Endothelial cell of umbilical vein (primary cell): Measurements from ENCODE around the gene SPAG7. TPM values are rescaled to one million over a fixed set of nuclear protein-coding genes. Genes with fewer than 3 reads are reported as not detected.

Experiments
- BruUV-seq: library from RNA; stranded (reverse); fragments of 400-500 nt; replicated peaks from 2 replicates; lab custom pipeline; 2021; lab: Mats Ljungman, UMichigan
- CTCF ChIA-PET: fragments of 300-600, 350-600 bp; sonication (Branson Sonifier 250); formaldehyde crosslinking; loops from one replicate; lab custom pipeline; 2021; ENCODE audit warnings: antibody characterized with exemption, inconsistent platforms; lab: Charles Lee
- POLR2A ChIA-PET: fragments of 300-600, 350-600 bp; sonication (Branson Sonifier 250); formaldehyde crosslinking; loops from one replicate; lab custom pipeline; 2021; ENCODE audit warnings: antibody characterized with exemption, inconsistent platforms; lab: Charles Lee
- DNase-seq: peaks from one replicate; pipeline ENCODE4 v3.0.0-alpha.2; 2011; ENCODE audit warnings: low read depth, low spot score
- FAIRE-seq: peaks from 2 replicates; lab custom pipeline; 2011; peaks lifted over from hg19 to GRCh38; lab: Jason Lieb, UNC
- H2AFZ ChIP-seq: 2 replicates; pipeline ENCODE4 v1.6.0; 2012; ENCODE audit warnings: low read depth, low read length, control low read depth, inconsistent platforms
- H3K27ac ChIP-seq: 2 replicates; pipeline ENCODE4 v1.5.1; 2011; ENCODE audit warnings: low read depth, mild to moderate bottlenecking, control low read depth, low read length, moderate library complexity; ENCODE audit not compliant: insufficient read depth
- H3K27me3 ChIP-seq, 2 experiments: 2 replicates each; pipeline versions ENCODE4 v1.6.0 to v1.6.1; 2011; ENCODE audit warnings: low read length in 2 of 2, mixed read lengths in 1 of 2; ENCODE audit not compliant: control insufficient read depth in 2 of 2, insufficient read depth in 2 of 2
- H3K36me3 ChIP-seq, 2 experiments: 2 replicates in 1 of 2; 3 replicates in 1 of 2; pipeline ENCODE4 v1.5.1; 2011; ENCODE audit warnings: low read length in 2 of 2, mild to moderate bottlenecking in 1 of 2, moderate library complexity in 1 of 2; ENCODE audit not compliant: control insufficient read depth in 2 of 2, insufficient read depth in 2 of 2; ENCODE audit errors: extremely low read depth in 1 of 2
- H3K4me1 ChIP-seq: 3 replicates; pipeline ENCODE4 v1.5.1; 2011; ENCODE audit warnings: mild to moderate bottlenecking, low read length; ENCODE audit not compliant: control insufficient read depth, insufficient read depth; ENCODE audit errors: extremely low read depth
- H3K4me2 ChIP-seq: 2 replicates; pipeline ENCODE4 v1.6.1; 2011; ENCODE audit warnings: low read length, control low read depth, mixed read lengths; ENCODE audit not compliant: insufficient read depth
- H3K4me3 ChIP-seq, 3 experiments: fragments of 200-600 bp in 1 of 3; sonication (generic), shearing (Covaris generic) in 1 of 3; replicated peaks in 1 of 3; 2 replicates each; pipeline ENCODE4 v1.5.1; 2011 to 2016; ENCODE audit warnings: control low read depth in 3 of 3, low read length in 3 of 3, mild to moderate bottlenecking in 2 of 3, inconsistent platforms in 1 of 3, low read depth in 1 of 3, moderate library complexity in 1 of 3; ENCODE audit not compliant: insufficient read depth in 1 of 3
- H3K79me2 ChIP-seq: 2 replicates; pipeline ENCODE4 v1.6.0; 2012; ENCODE audit warnings: low read length, inconsistent platforms; ENCODE audit not compliant: control insufficient read depth, insufficient read depth
- H3K9ac ChIP-seq: replicated peaks from 2 replicates; pipeline ENCODE3; 2011; ENCODE audit warnings: low read length, control low read depth; ENCODE audit not compliant: insufficient read depth; ENCODE audit errors: extremely low read depth
- H3K9me1 ChIP-seq: replicated peaks from 3 replicates; pipeline ENCODE4 v1.6.0; 2011; ENCODE audit warnings: mild to moderate bottlenecking, low read length; ENCODE audit not compliant: control insufficient read depth, insufficient read depth; ENCODE audit errors: extremely low read depth
- H3K9me3 ChIP-seq: replicated peaks from 2 replicates; pipeline ENCODE4 v1.5.1; 2012; ENCODE audit warnings: low read length, inconsistent platforms; ENCODE audit not compliant: control insufficient read depth, insufficient read depth
- H4K20me1 ChIP-seq: replicated peaks from 2 replicates; pipeline ENCODE3; 2011; ENCODE audit warnings: mild to moderate bottlenecking, low read length; ENCODE audit not compliant: control insufficient read depth, insufficient read depth; ENCODE audit errors: extremely low read depth
- CTCF ChIP-seq, 2 donors: IDR thresholded peaks; 1 replicate in 1 of 2; 2 replicates in 1 of 2; pipeline ENCODE4 v1.5.1; 2011; ENCODE audit warnings: low read length in 2 of 2, mild to moderate bottlenecking in 2 of 2, moderate library complexity in 2 of 2, control low read depth in 1 of 2, inconsistent platforms in 1 of 2, low read depth in 1 of 2; ENCODE audit not compliant: insufficient read depth in 1 of 2; ENCODE audit errors: extremely low read depth in 1 of 2
- EZH2 ChIP-seq: IDR thresholded peaks from 2 replicates; pipeline ENCODE4 v1.6.1; 2012; ENCODE audit warnings: borderline replicate concordance, low read depth, mild to moderate bottlenecking, moderate library complexity, low read length, inconsistent platforms; ENCODE audit not compliant: severe bottlenecking
- FOS ChIP-seq: IDR thresholded peaks from 2 replicates; pipeline ENCODE4 v1.6.1; 2011; ENCODE audit warnings: mild to moderate bottlenecking, low read length, moderate library complexity, borderline replicate concordance; ENCODE audit not compliant: insufficient read depth
- GATA2 ChIP-seq: IDR thresholded peaks from 2 replicates; pipeline ENCODE4 v1.7.0; 2011; ENCODE audit warnings: low read depth, mild to moderate bottlenecking, moderate library complexity, mixed read lengths, low read length; ENCODE audit not compliant: insufficient read length, insufficient read depth
- JUN ChIP-seq: IDR thresholded peaks from 2 replicates; pipeline ENCODE4 v1.6.1; 2011; ENCODE audit warnings: borderline replicate concordance, low read depth; ENCODE audit not compliant: insufficient read length, insufficient read depth
- MAX ChIP-seq: IDR thresholded peaks from 2 replicates; pipeline ENCODE4 v1.6.1; 2011; ENCODE audit not compliant: insufficient read depth, insufficient read length
- MYC ChIP-seq: IDR thresholded peaks from one replicate; pipeline ENCODE4 v1.6.1; 2011; ENCODE audit warnings: mild to moderate bottlenecking, low read depth, low read length
- POLR2A ChIP-seq: IDR thresholded peaks from 2 replicates; pipeline ENCODE4 v1.6.1; 2012; ENCODE audit warnings: low read depth, mild to moderate bottlenecking, control low read depth, low read length
- POLR2AphosphoS5 ChIP-seq: IDR thresholded peaks from 2 replicates; pipeline ENCODE4 v1.6.1; 2012; ENCODE audit warnings: low read depth, mild to moderate bottlenecking, control low read depth, low read length, moderate library complexity; ENCODE audit not compliant: insufficient read depth
- dilution Hi-C: fragments of 300-500 bp; cut with MboI; formaldehyde crosslinking; loops from one replicate; pipeline ENCODE4 v1.15.0; 2019; ENCODE audit warnings: low sequenced_read_pairs; ENCODE audit not compliant: extremely low pct_ligation_motif_present
- intact Hi-C: fragments of 100-400 bp; cut with micrococcal nuclease; formaldehyde crosslinking; loops from one replicate; pipeline ENCODE4 v1.10.0; 2022
- polyA plus RNA-seq, 4 experiments: library from polyadenylated mRNA; depleted of rRNA in 3 of 4; stranded (reverse) in 3 of 4; unstranded in 1 of 4; fragments of >200 nt; gene quantifications; 2 replicates each; pipeline versions ENCODE4 v1.2.1 to v1.2.3, GENCODE V29; 2011 to 2012; ENCODE audit warnings: missing spikeins in 1 of 4
- total RNA-seq: library from RNA; stranded (reverse); gene quantifications from 2 replicates; pipeline ENCODE4 v1.2.3, GENCODE V29; 2021

SPAG7 gene
- total and polyA plus RNA-seq, 2 donors (not counting 3 experiments of a cell fraction or from before 2014, with no cell fraction given) = 68.6 to 75.2 TPM

GRCh38 chr17:4960279-4960922 lies 7.2 kb downstream of the SPAG7 start:
- POLR2A ChIA-PET = no interaction called here
- Histone ChIP-seq H3K4me2 (no peak overlapping the region), H3K4me3 (no peak overlapping the region), H3K27me3 (no peaks in the 10 kb centered on the region), H3K9ac (no peak overlapping the region), H3K4me1 (no peaks in the 10 kb centered on the region), H3K9me3 (no peaks in the 10 kb centered on the region), H3K9me1 (no peaks in the 10 kb centered on the region), H4K20me1 (no peaks in the 10 kb centered on the region), H2AFZ (no peak overlapping the region), H3K36me3 (peaks cover 2 to 7% of the 10 kb centered on the region in 2 experiments), H3K27ac (no peak overlapping the region), H3K79me2 (peaks cover 3% of the 10 kb centered on the region)
- dilution Hi-C loops = no loop called here
- CTCF ChIA-PET = interaction anchor here (1.0 kb wide), 1 partner anchor 51 kb away, joined by 4 read pairs; no protein-coding TSS in a partner anchor
- FAIRE-seq (no peak), DNase-seq (no peak)
- intact Hi-C loops = no loop called here
- TF ChIP-seq FOS (no peak), CTCF (IDR thresholded peaks at IDR 0.05; ENCODE audit: extremely low read depth in 1 of 2, insufficient read depth in 1 of 2, low read depth in 1 of 2, low read length in 2 of 2) (no peak)
- no TSS peak for BruUV-seq

- Histone ChIP-seq H3K4me3 (no peak overlapping the region), H3K4me1 (no peaks in the 10 kb centered on the region), H3K36me3 (peaks cover 0 to 7% of the 10 kb centered on the region in 2 experiments), H3K9me3 (no peaks in the 10 kb centered on the region), H3K27ac (no peak overlapping the region), H2AFZ (no peak overlapping the region), H3K79me2 (no peaks in the 10 kb centered on the region), H3K9ac (no peak overlapping the region), H3K9me1 (no peaks in the 10 kb centered on the region), H3K27me3 (no peaks in the 10 kb centered on the region), H4K20me1 (no peaks in the 10 kb centered on the region), H3K4me2 (no peak overlapping the region)
- DNase-seq (no peak), FAIRE-seq (no peak)
- dilution Hi-C loops = no loop called here
- intact Hi-C loops = no loop called here
- ChIA-PET CTCF (interaction anchor here (1.0 kb wide), 1 partner anchor 50 kb away, joined by 4 read pairs; no protein-coding TSS in a partner anchor), POLR2A (no interaction called here)
- TF ChIP-seq MAX = no peak
- no peak for TF ChIP-seq POLR2AphosphoS5
- TF ChIP-seq FOS = no peak
- TF ChIP-seq GATA2 = no peak
- TF ChIP-seq MYC = no peak
- TF ChIP-seq JUN = no peak
- no peak for TF ChIP-seq EZH2
- no peak for TF ChIP-seq POLR2A
- TF ChIP-seq CTCF (IDR thresholded peaks at IDR 0.05; ENCODE audit: extremely low read depth in 1 of 2, insufficient read depth in 1 of 2, low read depth in 1 of 2, low read length in 2 of 2) = no peak
- BruUV-seq = TSS peak; percentile 63
Measured at GRCh38 chr17:4959261-4959965, 8.2 kb downstream of the SPAG7 start.
